GM12875 (cell line): ENCODE measurements around the gene BDP1.
"Not testable (repeated sequence)": the region's sequence is repeated elsewhere in the genome, so short reads cannot be mapped to it uniquely, and the experiment has no call there.

Experiments
- H3K4me3 ChIP-seq: one replicate; pipeline ENCODE4 v1.5.1; 2011; ENCODE audit warnings: low read depth, low read length, control low read depth
- CTCF ChIP-seq: IDR thresholded peaks from 2 replicates; pipeline ENCODE4 v1.5.1; 2011; ENCODE audit warnings: low read depth, mild to moderate bottlenecking, control low read depth, inconsistent platforms, low read length, moderate library complexity, borderline replicate concordance; ENCODE audit not compliant: insufficient read depth

BDP1 gene

GRCh38 chr5:71471193-71471592 is 15.7 kb downstream of the BDP1 start:
- H3K4me3 ChIP-seq = no peak overlapping the region
- TF ChIP-seq CTCF = no peak

- peak; percentile 65; the same call in 1 of the 2 replicates for TF ChIP-seq CTCF
- no peak overlapping the region for H3K4me3 ChIP-seq
These were observed 20.4 kb downstream of the BDP1 start for GRCh38 chr5:71475788-71476384.

- no peak overlapping the region for H3K4me3 ChIP-seq
- no peak for TF ChIP-seq CTCF
These were observed 26.0 kb downstream of the BDP1 start for GRCh38 chr5:71481441-71481840.

GRCh38 chr5:71482132-71482531 is 26.7 kb downstream of the BDP1 start:
- no peak overlapping the region for H3K4me3 ChIP-seq
- no peak for TF ChIP-seq CTCF

- H3K4me3 ChIP-seq = no peak overlapping the region
- TF ChIP-seq CTCF = no peak
These were observed 27.9 kb downstream of the BDP1 start for GRCh38 chr5:71483355-71483754.

- no peak overlapping the region for H3K4me3 ChIP-seq
- no peak for TF ChIP-seq CTCF
These were observed 37.6 kb downstream of the BDP1 start for GRCh38 chr5:71492817-71493615.

GRCh38 chr5:71494202-71494601 is 38.8 kb downstream of the BDP1 start:
- H3K4me3 ChIP-seq = not testable (repeated sequence)

- H3K4me3 ChIP-seq = not testable (repeated sequence)
These were observed 43.3 kb downstream of the BDP1 start for GRCh38 chr5:71498756-71499155.
